Stimulated activated CD8-positive, alpha-beta memory T cell treated with anti-CD3 and anti-CD28 coated beads, Interleukin-7, amount 100 ng/mL, for 4 hours (primary cell): Measurements from ENCODE around the gene RPLP1.

Experiments used
- DNase-seq, 2 donors: peaks; one replicate each; pipeline ENCODE4 v3.0.0-alpha.2; 2020; ENCODE audit warnings: low read depth in 2 of 2

Gene RPLP1

DNA sequence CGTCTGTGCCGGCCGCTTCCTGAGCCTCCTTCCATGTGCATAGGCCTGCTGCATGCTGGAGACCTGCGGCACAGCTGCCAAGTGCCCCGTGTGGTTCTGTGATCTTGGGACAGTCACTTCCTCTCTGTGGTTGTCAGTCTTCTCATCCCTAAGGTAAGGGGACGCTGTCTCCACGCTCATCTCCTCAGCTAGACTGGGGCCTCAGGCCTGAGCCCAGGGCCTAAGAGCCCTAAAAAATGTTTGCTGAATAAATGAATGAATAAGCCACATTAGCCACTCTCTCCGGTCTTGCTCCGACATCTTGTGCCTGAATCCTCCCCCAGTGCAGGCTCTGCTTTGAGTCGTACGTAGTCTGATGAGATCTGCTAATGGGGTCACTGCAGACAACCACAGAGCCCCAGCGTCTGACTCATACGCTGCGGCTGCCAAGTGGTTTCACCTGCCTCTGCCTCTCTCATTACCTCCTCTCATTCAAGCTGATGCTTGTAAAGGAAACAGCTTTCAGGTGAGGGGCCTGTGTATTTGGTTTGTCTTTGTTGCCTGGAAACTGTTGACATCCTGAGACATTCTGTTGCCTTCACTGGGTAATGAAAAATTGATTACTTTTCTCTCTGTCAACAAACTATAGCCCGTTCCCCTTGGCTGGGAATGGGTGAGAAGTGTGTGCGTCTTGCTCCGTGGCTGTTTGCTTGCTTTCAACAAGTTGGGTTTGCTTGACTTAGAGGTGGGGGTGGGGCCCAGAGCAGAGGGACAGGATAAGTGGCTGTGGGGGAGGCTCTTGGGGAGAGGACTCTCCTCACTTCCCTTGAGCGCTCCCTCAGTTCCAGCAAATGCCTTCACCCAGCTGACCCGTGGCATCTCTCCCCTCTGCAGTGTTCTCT lies 15.9 kb downstream of the RPLP1 start:
- peak; percentile 76 to 81 for DNase-seq

DNA sequence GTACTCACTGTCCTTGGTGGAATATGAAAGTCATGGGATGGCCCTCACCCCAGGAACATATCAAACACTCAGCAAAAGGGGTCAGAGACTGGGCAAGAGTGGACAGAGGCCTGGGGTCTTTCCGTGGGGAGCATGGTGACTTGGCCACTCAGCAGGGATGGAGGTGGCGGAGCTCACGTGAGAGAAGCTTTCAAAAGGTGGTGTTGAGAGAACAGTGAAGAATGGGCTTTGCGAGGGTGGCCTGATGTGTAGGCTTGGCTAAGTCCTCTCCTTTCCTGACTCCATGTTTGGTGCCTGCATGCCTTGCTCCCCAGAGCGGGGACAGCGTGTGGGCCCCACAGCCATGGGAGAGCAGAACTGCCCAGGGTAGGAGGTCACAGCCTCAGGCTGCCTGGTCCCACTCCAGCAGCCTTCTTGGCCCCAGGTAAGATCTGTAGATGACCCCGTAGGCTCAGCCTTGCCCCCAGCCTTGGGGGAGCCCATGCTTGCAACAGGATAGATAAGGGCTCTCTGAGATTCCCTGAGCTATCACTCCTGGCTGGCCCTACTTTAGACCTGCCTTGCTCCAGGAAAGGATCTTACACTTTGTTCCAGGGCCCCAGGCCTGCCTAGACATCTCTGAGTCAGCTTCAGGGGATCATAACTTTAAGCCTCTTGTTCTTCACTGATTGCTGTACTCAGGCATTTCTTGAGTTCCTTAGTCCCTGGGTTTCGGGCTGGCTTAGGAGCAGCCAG lies 17.0 kb downstream of the RPLP1 start:
- no peak for DNase-seq

DNA sequence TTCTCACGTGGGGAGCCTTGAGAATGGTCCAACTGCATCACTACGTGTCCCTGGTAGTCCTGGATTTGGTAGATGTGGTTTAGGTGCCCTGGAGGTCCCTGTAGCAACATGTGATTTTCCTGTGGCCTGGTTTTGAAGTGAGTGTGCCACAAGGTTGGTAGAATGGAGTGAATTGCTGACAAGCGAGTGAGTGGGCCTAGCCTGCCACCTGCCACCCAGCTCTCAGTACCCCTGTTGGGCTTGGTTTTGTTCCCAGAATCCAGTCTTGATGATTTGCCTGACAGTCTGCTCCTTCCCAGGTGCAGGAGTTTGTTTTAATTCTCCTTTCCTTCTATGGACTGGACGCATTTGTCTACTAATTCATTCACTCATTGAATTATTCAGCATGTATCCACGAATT lies 19.4 kb downstream of the RPLP1 start:
- no peak for DNase-seq

DNA sequence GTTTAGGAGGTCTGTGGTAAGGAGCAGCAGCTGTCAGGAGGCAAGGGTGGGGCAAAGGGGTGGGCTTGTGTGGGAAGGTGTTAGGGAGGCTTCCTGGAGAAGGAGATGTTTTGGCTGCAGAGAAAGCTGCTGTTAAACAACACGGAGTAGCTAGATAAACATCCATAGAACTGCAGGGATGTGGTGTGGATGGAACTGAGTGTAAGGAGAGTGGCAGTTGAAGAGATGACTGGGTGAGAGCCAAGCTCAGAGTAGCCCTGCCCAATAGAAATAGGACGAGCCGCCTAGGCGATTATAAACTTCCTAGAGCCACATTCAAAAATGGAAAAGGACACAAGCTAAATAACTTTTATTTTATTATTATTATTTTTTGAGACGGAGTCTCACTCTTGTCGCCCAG lies 19.9 kb downstream of the RPLP1 start:
- DNase-seq, result no peak

DNA sequence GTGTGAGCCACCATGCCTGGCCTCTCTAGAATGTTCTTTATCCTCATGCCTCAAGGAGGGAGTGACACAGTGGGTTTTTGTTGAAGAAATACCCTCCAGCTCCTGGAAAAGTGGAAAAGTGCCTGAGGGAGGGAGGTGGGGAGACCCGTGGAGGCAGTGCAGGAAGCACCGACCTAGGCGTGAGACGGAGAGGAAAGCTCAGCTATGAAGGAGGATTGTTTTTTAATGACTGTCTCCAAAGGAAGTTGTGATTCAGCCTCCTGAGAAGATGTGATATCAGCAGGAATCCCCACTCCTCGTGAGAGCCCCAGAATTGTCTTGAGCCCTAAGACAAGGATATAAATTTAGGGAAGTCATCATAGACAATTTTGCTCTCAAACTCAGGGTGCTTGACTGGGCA lies 21.7 kb downstream of the RPLP1 start:
- DNase-seq, result no peak

DNA sequence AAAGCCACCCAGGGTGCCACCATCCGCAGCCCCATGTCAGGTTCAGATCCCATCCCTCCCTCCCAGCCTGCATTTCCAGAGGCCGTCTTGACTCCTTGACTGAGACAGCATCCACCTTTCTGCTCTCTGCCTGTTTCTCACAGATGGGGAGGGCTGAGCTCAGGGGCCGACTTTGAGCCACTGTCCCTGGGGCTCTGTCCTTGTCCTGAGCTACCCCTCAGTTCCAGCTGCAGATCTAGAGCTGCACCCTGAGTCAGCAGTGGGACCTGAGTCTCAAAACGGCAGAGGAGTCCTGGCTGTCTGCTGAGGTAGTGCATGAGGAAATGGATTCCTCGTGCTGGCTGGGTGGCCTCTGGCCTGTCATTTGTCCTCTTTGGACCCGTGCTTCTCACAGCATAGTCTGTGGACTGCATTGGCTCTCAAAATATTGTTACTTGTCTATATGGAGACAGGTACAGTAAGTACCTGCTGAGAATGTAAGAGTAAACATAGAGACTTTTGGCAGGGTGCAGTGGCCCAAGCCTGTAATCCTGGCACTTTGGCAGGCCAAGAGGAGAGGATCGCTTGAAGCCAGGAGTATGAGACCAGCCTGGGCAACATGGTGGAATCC lies 22.3 kb downstream of the RPLP1 start:
- DNase-seq, result no peak

DNA sequence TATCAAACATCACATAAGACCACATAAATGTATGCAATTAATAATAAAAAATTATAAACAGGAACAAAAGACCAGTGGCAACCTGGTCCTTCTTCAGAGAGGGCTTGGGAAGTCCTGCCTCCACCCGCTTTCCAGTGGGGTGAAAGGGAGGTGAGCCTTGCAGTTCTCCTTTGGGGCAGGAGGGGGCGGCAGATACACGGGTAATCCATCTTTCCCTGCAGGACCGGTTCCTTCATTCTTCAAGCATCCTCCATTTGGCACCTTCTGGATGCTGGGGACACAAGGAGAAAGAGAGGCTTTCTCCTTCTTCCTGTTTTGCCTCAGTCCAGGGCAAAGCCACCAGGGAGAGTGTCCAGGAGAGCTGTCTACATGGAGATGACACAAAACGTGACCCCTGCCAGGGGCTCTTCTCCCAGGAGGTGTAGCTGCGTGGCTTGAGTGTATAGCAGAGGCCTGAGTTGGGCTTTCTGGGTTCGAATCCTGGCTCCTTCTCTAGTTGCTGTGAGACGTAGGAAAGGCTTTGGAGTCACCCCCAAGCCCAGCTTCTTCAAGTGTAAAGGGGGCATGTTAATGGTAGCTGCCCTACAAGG lies 23.2 kb downstream of the RPLP1 start:
- peak; percentile 55 to 60 for DNase-seq

DNA sequence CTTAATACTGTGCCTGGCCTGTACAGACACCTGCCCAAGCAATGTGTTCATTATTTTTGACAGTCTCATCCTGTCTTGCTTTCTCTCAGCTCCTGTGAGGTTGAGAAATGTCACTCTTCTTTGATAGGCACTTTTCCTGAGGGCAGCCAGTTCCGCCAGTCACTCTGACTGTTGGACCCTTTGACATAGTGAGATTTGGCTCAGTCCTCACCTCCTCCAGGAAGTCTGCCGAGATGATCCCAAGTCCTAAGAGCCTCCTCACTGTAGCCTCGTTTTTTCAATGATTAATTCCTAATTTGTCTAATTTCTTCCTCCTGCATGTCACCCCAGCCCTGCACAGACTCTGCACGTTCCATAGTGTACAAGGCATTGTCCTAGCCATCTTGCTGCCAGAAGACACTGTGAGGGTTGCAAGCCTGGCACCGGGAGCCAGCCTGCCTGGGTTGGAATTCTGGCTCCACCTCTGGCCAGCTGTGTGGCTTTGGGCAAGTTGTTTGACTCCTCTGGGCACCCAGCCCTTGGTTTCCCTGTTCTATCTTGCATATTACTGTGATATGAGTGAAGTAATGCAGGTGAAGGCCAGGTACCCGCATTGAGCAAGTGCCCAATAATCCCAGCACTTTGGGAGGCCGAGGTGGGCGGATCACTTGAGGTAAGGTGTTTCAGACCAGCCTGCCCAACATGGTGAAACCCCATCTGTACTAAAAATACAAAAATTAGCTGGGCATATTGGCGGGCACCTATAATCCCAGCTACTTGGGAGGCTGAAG lies 24.3 kb downstream of the RPLP1 start:
- no peak for DNase-seq

DNA sequence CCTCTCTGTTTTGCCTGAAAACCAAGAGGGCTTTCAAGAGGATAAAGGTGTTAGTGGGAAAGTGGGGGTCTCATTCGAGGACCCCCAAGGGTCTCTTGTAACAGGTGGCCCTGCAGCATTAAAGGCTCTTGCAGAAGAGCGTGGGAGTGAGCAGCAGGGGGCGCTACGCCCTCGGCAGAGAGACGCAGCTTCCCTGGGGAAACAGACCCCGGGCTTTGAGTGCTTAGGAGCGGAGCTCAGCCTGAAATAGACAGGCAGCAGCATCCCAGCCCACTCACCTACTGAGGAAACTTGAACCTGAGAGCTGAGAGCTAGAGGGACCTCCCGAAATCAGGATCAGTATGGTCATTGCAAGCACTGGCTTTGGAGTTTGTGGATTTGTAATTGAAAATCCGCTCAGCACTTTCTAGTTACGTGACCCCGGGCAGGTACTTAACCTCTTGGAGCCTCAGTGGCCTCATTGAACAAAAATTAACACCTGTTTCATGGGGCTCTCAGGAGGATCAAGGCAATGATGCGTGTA lies 25.7 kb downstream of the RPLP1 start:
- DNase-seq, result peak in 1 of 2 donors; percentile 28

DNA sequence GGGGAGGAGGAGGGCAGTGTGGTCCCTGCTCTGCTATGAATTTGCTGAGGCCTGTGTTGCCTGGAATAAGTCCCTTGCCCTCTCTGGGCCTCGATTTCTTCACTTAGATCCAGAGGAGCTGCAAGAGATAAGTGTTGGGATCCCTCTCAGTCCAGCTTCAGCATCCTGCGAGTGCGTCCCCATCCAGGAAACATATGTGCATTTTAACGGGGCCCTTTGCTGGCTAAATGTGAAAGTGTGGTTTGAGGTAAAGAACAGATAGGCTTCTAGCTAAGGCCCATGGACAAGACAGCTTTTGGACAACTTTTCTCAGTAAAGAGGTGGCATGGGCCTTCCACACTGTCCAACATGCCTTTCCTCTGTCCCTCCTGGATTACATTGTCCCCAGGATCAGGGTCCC lies 26.5 kb downstream of the RPLP1 start:
- DNase-seq, result no peak

DNA sequence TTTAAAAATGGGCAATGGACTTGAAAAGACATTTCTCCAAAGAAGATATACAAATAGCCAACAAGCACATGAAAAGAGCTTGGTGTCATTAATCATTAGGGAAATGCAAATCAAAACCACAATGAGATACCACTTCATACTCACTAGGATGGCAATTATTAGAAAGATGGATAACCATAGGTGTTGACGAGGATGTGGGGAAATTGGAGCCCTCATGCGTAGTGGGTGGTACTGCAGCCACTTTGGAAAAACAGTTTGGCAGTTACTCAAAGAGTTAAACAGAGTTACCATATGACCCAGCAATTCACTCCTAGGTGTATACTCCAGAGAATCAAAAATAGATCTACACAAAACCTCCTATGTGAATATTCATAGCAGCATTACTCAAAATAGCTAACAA lies 27.4 kb downstream of the RPLP1 start:
- no peak for DNase-seq

DNA sequence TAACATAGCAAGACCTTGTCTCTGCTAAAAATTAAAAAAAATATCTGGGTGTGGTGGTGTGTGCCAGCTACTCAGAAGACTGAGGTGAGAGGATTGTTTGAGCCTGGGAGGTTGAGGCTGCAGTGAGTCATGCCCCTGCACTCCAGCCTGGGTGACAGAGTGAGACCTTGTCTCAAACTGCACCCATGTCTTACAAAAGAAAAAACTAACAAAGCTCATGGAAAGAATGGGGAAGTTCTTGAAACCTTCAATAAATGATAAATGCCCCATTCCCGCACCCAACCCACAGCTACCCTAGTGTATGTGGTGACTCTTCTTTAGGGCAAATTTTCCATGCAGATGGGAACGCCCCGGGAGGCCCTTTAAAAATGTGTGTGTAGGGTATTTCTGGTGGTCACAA lies 28.3 kb downstream of the RPLP1 start:
- DNase-seq, result no peak

DNA sequence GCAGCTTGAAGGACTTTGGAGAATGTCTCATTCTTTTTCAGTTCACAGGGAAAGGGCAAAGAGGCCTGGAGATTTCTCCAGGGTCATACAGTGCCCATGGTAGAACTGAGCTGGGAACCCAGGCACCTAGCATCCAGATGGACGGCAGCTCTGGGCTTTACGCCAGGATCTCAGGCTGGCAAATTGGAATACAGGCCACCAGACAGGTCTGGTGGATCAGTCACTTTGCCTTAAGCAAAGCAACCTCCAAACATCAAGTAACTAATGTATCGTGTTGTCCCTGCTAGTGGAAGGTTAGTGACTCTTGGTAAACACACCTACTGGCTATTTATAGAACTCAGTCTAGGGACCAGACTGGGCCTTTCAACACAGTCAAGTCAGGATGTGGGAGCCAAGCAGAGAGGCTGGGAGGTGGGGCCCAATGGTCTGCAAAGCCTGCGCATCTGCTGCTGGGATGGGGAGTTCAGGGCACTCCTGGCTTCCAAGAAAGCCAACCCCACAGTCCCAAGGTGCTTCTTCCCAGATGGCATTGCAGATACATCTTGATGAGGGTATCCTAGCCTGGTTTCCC lies 30.2 kb downstream of the RPLP1 start:
- DNase-seq, result no peak

DNA sequence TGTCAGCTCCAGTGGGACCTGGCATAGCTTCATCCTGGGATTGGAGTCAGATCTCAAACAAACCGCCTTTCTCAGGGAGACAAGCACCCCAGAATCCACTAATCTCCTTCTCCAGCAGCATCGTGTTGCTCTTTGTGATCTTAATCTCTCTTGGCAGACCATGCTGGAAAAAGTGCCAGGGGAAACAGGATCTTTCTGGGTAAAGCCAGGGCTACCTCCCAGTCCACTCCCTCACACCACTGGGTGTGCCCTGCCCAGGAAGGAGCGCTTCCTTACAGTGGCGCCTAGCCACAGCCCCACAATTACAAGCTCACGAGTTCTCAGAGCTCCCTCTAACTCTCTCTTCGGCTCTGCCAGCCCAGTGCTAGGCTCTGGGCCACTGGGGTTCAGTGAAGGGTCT lies 32.2 kb downstream of the RPLP1 start:
- no peak for DNase-seq

DNA sequence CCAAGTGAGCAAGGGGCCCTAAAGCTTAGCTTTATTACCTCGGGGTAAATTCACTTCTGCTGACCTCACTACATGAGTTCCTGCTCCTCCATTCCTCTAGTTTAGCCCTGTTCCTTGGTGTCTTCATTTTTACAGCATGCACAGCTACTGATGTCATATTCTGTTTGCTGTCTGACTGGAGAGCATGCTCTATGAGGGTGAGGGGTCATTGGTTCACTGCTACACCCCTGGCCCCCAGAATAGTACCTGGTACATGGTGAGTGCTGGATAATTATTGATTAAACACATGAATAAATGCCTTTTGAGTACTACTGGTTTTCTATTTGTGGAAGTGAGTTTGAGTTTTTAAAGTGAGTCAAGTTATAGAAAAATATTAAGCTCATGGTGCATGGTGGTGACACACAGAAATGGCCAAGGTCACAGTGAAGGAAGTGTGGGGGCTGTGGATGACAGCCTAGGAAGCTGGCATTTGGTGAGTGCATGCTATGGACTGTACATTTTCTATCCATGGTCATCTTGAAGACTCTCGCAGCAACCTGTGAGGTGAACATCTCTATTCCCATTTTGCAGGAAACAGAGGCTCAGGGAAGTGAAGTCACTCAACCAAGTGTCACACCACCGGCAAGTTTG lies 34.0 kb downstream of the RPLP1 start:
- no peak for DNase-seq

DNA sequence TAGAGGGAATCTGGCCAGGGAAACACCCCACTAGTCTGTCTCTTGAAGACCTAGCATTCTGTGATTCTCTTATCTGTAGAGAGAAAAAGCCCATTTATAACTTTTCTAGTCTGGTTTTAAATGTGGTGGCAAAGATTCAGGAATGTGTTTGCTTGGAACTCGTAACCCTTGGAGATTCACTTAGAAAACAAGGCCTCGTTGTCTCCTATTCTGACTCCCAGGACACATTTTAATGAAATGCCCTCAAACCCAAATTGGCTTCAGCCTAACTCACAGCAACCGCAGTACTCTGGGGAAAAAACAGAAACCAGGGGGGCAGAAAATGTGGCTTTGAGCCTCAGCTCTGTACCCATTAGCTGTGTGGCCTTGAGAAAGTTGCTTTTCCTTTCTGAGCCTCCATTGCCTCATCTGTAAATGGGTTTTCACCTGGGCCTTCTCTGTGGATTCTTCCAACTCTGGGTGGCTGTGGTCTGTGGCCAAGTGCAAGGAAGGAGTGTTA lies 36.5 kb downstream of the RPLP1 start:
- no peak for DNase-seq

DNA sequence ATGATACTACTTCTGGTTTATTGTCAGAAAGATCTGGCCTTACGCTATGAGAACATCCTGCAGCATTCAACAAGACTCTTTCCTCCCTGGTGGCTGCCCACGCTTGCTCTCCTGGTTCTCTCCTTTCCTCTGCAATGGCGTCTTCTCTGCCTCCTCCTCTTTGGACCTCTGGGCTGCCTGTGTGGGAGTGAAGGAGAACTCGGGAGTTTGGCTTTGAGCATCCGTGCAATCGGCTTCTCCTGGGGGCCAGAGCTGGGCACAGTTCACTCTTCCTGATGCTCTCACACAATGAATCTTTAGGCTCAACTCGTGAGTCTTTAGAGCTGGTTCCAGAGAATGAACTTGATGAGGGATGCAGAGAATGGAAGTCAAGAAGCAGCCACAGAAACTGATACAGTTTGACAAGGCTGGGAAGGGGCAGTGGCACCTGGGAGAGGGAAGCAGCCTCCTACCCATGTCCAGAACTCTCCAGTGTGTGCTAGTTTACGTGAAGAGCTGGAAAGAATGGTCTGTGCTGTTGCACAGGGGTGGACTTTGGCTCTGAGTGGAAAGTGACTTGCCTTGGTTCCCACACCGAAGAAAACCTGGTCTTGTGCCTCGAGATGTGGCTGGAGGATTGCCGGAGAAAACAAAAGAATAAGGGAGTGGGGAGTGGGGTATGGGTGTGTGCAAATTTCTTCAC lies 37.9 kb downstream of the RPLP1 start:
- DNase-seq, result no peak

DNA sequence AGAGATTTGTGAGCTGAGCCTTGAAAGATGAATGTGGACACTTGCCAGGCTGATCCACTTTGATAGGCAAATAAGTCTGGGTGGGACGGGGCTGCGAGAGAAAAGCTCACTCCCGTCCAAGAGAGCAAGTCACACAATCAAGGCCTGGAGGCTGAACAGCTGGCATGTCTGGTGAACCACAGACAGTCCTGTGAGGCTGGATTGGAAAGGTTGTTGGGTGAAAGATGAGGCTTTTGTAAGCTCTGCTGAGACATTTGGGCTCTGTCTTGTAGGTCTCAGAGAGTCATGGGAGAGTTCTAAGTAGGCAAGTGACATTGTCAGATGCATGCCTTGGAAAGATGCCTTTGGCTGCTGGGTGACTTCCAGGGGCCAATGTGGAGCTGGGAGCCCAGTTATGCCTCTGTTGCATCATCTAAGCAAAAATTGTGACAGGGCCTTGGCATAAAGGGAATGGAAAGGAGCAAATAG lies 38.5 kb downstream of the RPLP1 start:
- no peak for DNase-seq

DNA sequence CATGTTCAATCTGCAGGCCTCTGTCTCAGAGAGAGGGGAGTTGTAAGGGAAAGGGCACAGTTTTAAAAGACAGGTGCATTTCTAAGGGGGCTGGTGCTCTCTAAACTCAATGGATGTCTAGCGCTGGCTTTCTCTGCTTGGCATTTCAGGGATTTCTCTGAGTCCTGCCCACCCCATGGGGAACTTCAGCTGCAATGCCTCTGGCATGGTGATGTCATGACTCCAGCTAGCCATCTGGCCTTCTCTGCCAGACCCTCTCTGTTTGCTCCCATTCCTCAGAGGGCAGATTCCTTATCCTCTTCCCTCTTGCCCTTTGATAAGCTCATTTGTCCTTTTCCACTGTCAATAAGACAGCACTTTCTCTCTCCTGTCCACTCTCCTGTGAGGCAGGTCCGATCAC lies 40.8 kb downstream of the RPLP1 start:
- DNase-seq, result no peak

DNA sequence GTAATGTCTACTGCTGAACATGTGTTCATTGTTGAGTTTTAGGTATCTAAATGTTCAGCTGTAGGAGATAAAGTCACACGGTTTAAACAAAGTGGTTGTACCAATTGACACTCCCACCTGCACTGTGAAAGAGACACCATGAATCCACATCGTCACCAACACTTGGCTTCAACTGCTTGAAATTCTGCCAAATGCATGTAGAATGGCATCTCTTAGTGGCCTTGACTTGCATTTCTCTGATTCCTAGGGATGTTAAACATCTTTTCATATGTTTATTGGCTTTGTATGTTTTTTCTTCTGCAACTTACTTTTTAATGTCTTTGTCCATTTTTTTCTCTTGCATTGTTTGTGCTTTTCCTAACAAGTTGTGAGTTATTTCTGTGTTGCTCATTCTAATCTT lies 43.4 kb downstream of the RPLP1 start:
- DNase-seq, result no peak
